ENCODE results near the gene ZNF497. TPM values are rescaled to one million over a fixed set of nuclear protein-coding genes. Genes with fewer than 3 reads are reported as not detected.
A peak's percentile ranks its signal among the peaks of the same experiment; 100 is the strongest.

The ZNF497 gene
- total RNA-seq, 6 donors from 2014 or later = 1.5 to 15.7 (median 4.0) TPM

GRCh38 chr19:58356766-58357480, 5.6 kb downstream of the ZNF497 start:
- H3K36me3 ChIP-seq = no peaks in the 10 kb centered on the region
- WGBS, 2 donors = 56 to 76% methylated on average over 15 to 57 of the region's 75 CpGs
- peaks cover 0 to 8% (median 4%) of the 10 kb centered on the region in 4 donors for H3K27me3 ChIP-seq
- peaks cover 5 to 26% (median 19%) of the 10 kb centered on the region in 4 donors for H3K4me1 ChIP-seq
- TF ChIP-seq CTCF (IDR thresholded peaks at IDR 0.05) (no peak), POLR2A (IDR thresholded peaks at IDR 0.05) (no peak), POLR2AphosphoS5 (IDR thresholded peaks at IDR 0.05) (no peak), EP300 (IDR thresholded peaks at IDR 0.05) (no peak)
- no peak for ATAC-seq (ENCODE audit: low FRiP score in 2 of 2)
- peak in 1 of 2 donors; percentile 83 for DNase-seq
- no peaks in the 10 kb centered on the region for H3K9me3 ChIP-seq
- H3K27ac ChIP-seq = no peak overlapping the region
- H3K4me3 ChIP-seq = peak overlapping the region; percentile 32 to 43 (median 36)

- peak overlapping the region; percentile 32 to 43 (median 36) for H3K4me3 ChIP-seq
- TF ChIP-seq POLR2A (IDR thresholded peaks at IDR 0.05) = no peak
- TF ChIP-seq EP300 (IDR thresholded peaks at IDR 0.05) = no peak
- no peak for TF ChIP-seq CTCF (IDR thresholded peaks at IDR 0.05)
- TF ChIP-seq POLR2AphosphoS5 (IDR thresholded peaks at IDR 0.05) = no peak
- no peaks in the 10 kb centered on the region for H3K36me3 ChIP-seq
- peak in 1 of 2 donors; percentile 84 for DNase-seq
- H3K27me3 ChIP-seq = peaks cover 0 to 8% (median 4%) of the 10 kb centered on the region in 4 donors
- ATAC-seq (ENCODE audit: low FRiP score in 2 of 2) = peak in 1 of 2 donors; percentile 26
- H3K27ac ChIP-seq = no peak overlapping the region
- H3K9me3 ChIP-seq = no peaks in the 10 kb centered on the region
- H3K4me1 ChIP-seq = peaks cover 0 to 19% (median 11%) of the 10 kb centered on the region in 4 donors
- WGBS, 2 donors = 30 to 36% methylated on average over 38 to 55 of the region's 94 CpGs
These were observed 6.4 kb downstream of the ZNF497 start for GRCh38 chr19:58355908-58356765.

- TF ChIP-seq EP300 (IDR thresholded peaks at IDR 0.05) (no peak), CTCF (IDR thresholded peaks at IDR 0.05) (no peak), POLR2AphosphoS5 (IDR thresholded peaks at IDR 0.05) (no peak), POLR2A (IDR thresholded peaks at IDR 0.05) (no peak)
- 91 to 98% methylated on average over 9 to 10 of the region's 10 CpGs for WGBS, 2 donors
- Histone ChIP-seq H3K4me3 (no peak overlapping the region), H3K27me3 (peaks cover 0 to 14% (median 4%) of the 10 kb centered on the region in 4 donors), H3K4me1 (peaks cover 2 to 24% (median 15%) of the 10 kb centered on the region in 4 donors), H3K9me3 (no peaks in the 10 kb centered on the region), H3K27ac (no peak overlapping the region), H3K36me3 (peaks cover 0 to 7% (median 0%) of the 10 kb centered on the region in 4 donors)
- ATAC-seq (ENCODE audit: low FRiP score in 2 of 2) (no peak), DNase-seq (no peak)
These were observed 7.2 kb downstream of the ZNF497 start for GRCh38 chr19:58355215-58355796.

- H3K27me3 ChIP-seq = peaks cover 0 to 19% (median 4%) of the 10 kb centered on the region in 4 donors
- peaks cover 0 to 11% (median 0%) of the 10 kb centered on the region in 4 donors for H3K36me3 ChIP-seq
- no peak overlapping the region for H3K4me3 ChIP-seq
- DNase-seq (no peak), ATAC-seq (ENCODE audit: low FRiP score in 2 of 2) (no peak)
- TF ChIP-seq CTCF (IDR thresholded peaks at IDR 0.05) (no peak), POLR2AphosphoS5 (IDR thresholded peaks at IDR 0.05) (no peak), EP300 (IDR thresholded peaks at IDR 0.05) (no peak), POLR2A (IDR thresholded peaks at IDR 0.05) (no peak)
- WGBS, 2 donors = 86 to 90% methylated on average over 5 to 6 of the region's 6 CpGs
- H3K4me1 ChIP-seq = peaks cover 7 to 29% (median 19%) of the 10 kb centered on the region in 4 donors
- no peaks in the 10 kb centered on the region for H3K9me3 ChIP-seq
- H3K27ac ChIP-seq = no peak overlapping the region
These were observed 8.0 kb downstream of the ZNF497 start for GRCh38 chr19:58354478-58355030.

Data from upper lobe of left lung (tissue), 6 donors.